Renal pelvis (tissue), 4 donors: ENCODE results near the gene LARP4. TPM values are rescaled to one million over a fixed set of nuclear protein-coding genes. Genes with fewer than 3 reads are reported as not detected.
"Not testable (repeated sequence)": the region's sequence is repeated elsewhere in the genome, so short reads cannot be mapped to it uniquely, and the experiment has no call there.

Source experiments
- DNase-seq: peaks from one replicate; pipeline ENCODE4 v3.0.0-alpha.2; 2013
- polyA plus RNA-seq, 3 donors: library from polyadenylated mRNA; unstranded; fragments of 120-200 nt; gene quantifications; one replicate each; pipeline ENCODE4 v1.2.1, GENCODE V29; 2013; ENCODE audit not compliant: insufficient read length in 3 of 3

LARP4 gene
- polyA plus RNA-seq, 3 donors = 33.6 to 44.6 (median 42.7) TPM

DNA sequence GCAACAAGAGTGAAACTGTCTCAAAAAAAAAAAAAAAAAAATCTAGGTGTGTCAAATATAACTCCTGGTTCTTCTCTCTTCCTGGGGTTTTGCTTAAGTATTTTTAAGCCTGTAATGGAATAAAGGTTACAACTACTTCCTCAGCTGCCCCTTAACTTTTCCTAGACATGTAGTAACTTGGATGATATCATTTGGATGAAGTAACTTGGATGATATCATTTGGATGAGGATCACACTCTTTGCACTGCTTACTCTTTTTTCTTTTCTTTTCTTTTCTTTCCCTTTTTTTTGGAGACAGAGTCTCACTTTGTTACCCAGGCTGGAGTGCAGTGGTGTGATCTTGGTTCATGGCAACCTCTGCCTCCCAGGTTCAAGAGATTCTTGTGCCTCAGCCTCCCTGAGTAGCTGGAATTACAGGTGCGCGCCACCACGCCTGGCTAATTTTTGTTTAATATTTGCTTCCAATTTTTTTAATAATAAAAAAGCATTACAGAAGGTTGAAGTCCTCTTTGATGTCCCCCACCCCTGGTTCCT, 3.5 kb upstream of the LARP4 start:
- no peak for DNase-seq

DNA sequence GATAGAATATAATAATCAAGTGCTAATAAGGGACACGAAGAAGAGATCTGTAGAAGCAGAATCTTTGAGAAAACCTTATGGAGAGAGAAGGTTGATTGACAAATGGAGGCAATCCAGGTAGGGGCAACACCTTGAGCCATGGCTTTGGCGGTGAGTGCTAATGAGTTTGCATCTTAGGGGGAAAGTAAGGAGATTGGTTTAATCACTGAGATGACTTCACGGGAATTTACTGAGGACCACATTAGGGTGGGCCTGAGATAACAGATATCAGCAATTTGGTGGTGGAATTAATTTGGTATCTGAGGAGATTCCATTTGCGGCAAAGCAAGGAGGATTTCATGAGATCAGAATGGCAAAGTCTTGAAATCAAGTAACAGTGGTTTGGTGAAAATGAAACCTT, 1.8 kb upstream of the LARP4 start:
- DNase-seq = no peak

DNA sequence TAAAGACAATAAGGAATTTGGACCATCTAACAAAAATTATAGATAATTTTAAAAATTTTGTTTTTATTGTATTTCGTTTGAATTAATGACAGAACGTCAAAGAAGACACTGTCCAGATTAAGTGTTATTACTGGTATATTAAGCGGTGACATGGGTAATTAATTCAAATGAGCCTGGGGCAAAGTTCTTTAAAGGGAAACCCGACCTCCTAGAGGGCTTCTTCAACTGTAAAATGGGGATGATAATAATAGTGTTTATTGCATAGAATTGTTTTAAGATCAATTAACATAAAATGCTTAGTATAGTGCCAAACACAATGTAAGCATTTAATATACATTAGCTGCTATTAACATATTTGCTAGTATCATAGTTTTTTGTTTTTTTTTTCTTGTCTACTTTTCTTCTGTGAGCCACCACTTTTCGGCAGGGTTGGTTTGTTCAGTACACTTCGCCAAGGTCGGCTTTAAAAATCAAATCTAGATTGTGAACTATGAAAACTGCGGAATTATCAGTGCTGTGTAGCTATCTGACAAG, 514 bp upstream of the LARP4 start:
- no peak for DNase-seq

DNA sequence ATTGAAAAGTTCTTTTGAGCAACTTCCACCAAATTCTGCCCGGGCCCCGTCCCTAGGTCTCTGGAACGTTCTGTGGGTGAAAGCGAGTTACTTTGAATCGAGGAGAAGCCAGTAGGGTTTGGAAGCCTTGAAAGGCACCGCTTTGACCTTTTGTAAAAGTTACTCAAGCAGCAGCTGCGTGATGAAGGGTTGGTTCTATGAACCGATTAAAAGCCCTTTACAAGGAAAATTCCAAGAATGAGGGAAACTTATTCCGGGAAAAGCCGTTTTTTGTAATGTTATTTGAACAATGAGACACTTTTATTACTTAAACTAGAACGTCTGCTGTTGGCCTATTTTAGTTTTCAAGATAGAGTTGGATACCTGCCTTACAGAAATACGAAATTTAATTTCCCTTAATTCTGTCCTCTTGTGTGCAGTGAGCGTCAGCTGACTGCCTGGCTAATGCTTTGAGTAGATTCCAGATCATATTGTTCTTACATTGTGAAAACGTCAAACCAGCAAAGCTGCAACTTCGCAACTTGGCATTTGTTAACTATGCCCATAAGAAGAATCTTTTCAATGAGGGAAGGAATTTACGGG, 906 bp downstream of the LARP4 start:
- peak; percentile 58 for DNase-seq

DNA sequence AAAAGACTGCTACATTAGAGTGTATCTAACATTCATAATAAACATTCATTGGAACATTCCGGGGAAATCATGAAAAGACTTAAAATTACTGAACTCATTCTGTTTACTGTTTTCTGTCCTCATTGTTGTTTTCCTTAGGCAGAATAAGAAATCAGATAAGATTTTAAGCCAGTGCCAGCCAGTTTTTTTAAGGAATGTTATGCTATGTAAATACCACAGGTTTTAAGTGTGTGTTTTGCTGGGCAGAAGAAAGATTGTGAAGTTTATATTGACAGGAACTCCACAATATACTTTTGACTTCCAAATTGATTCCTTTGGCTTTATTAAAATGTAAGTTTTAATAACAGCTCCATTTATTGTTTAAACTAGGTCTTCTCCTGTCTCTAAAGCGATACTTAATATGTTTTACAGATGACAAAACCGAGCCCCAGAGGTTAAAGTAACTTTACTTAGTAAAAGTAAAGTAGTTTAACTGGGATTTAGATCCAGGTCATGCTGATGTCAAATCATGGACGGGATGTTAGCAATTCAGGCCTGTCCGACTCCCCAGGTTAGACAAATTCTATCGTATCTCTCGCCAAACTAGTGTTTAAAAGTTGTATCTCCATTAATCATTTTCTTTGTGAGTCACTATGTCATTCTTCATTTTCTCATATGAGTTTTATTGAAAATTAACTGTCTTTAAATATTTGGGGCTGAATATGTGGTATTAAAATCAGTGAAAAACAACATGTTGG, 1.7 kb downstream of the LARP4 start:
- DNase-seq = no peak

DNA sequence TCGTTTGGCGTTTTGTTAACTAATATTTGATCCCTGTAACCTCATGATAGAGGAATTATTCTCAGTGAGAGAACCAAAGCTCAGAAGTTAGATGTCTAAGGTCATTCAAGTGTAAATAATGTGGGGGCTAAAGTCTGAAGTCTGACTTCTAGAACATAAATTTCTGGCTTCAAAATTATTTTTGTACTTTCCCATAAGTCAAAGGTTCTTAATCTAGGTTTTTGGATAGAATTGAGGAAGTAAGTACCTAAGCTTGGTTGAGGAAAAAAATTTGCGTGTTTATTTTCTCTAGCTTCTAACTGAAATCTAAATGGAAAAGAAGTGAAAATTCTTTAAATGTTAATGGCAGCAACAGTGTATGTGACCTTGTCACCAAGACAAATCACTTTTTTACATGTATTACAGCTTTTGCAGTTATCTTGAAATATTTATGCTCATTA, 2.3 kb downstream of the LARP4 start:
- DNase-seq = no peak

DNA sequence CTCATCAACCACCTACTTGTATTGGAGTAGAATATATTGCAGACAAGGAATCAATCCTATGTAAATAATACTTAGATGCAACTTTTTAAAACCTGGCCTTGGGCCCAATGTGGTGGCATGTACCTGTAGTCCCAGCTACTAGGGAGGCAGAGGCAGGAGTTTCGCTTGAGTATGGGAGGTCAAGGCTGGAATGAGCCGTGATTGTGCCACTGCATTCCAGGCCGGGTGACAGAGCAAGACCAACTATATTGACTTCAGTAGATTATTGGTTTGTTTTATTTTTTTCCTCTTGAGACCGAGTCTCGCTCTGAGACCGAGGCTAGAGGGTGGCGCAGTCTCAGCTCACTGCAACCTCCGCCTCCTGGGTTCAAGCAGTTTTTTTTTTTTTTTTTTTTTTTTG, 3.6 kb downstream of the LARP4 start:
- no peak for DNase-seq

DNA sequence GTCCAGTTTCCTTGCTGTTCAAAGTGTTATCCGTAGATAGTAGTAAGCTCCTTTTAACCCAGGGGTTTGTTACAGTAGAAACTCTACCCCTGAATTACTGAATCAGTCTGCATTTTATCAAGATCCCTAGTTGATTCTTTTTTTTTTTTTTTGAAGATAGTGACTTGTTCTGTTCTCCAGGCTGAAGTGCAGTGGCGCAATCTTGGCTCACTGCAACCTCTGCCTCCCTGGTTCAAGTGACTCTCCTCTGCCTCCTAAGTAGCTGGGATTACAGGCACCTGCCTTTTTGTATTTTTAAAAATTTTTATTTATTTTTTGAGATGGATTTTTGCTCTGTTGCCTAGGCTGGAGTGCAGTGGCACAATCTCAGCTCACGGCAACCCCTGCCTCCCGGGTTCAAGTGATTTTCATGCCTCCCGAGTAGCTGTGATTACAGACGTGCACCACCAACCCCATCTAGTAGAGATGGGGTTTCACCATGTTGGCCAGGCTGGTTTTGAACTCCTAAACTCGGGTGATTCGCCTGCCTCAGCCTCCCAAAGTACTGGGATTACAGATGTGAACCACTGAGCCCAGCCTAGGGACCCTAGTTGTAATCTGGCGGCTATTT, 10.5 kb downstream of the LARP4 start:
- no peak for DNase-seq

DNA sequence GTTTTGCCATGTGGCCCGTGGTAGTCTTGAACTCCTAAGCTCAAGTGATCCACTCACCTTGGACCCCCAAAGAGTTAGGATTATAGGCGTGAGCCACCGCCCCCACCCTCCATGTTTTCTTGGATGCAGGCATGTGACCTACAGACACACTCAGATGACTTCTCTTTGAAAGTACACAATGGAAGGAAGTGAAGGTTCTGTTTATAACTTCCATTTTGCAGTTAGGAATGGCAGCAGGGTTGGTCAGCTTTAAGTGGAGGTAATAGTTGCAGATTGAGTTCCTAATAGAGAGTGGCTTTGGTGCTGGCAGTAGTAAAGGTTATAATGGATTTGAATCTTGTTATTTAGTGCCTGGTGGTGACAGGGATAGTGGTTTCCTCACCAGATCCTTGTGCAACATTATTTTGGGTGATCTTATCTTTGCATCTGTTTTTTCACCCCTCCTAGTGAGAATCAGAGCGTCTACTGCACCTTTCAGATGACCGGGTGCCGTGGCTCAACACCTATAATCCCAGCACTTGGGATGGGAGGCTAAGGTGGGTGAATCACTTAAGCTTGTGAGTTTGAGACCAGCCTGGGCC, 15.3 kb downstream of the LARP4 start:
- no peak for DNase-seq

DNA sequence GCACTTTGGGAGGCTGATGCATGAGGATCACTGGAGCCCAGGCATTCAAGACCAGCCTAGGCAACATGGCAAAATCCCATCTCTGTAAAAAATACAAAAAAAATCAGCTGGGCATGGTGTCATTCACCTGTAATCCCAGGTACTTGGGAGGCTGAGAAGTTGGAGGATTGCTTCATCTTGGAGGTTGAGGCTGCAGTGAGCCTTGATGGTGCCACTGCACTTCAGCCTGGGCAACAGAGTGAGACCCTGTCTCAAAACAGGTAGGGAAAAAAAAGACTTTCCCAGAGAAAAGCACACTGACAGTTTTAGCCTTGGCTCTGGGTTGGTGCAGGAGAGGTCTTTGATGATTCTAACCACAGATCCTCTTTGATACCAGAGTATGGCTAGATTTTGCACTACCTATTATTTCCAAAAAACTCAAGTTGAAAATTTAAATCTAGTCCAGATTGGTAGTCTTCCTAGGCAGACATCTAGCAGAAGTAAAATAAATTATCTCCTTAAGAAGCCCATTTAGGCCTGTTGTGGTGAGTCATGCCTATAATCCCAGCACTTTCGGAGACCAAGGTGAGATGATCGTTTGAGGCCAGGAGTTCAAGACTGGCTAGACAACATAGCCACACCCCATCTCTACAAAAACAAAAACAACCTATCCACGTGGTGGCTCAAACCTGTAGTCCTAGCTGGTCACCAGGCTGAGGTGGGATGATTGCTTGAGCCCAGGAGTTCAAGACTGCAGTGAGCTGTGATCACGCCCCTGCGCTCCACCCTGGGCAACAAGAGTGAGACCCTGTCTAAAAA, 18.6 kb downstream of the LARP4 start:
- no peak for DNase-seq

DNA sequence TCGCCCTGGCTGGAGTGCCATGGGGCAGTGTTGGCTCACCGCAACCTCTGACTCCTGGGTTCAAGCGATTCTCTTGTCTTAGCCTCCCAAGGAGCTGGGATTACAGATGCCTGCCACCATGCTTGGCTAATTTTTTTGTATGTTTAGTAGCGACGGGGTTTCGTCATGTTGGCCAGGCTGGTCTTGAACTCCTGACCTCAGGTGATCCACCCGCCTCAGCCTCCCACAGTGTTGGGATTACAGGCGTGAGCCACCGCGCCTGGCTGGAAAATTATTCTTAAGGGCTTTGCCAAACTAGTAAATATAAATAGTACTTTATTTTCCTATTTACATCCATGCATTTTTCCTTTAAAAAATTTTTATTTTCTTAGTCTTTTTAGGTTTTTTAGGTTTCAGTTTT, 22.2 kb downstream of the LARP4 start:
- not testable (repeated sequence) for DNase-seq

DNA sequence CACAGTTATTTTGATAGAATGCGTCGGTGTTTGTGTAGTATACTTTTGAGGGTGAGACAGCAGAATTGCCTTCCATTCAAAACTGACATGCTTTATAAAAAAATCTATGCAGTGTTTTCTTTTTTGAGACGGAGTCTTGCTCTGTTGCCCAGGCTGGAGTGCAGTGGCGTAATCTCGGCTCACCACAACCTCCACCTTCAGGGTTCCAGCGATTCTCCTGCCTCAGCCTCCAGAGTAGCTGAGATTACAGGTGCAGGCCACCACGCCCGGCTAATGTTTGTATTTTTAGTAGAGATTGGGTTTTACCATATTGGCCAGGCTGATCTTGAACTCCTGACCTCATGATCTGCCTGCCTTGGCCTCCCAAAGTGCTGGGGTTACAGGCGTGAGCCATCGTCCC, 22.7 kb downstream of the LARP4 start:
- DNase-seq = not testable (repeated sequence)

DNA sequence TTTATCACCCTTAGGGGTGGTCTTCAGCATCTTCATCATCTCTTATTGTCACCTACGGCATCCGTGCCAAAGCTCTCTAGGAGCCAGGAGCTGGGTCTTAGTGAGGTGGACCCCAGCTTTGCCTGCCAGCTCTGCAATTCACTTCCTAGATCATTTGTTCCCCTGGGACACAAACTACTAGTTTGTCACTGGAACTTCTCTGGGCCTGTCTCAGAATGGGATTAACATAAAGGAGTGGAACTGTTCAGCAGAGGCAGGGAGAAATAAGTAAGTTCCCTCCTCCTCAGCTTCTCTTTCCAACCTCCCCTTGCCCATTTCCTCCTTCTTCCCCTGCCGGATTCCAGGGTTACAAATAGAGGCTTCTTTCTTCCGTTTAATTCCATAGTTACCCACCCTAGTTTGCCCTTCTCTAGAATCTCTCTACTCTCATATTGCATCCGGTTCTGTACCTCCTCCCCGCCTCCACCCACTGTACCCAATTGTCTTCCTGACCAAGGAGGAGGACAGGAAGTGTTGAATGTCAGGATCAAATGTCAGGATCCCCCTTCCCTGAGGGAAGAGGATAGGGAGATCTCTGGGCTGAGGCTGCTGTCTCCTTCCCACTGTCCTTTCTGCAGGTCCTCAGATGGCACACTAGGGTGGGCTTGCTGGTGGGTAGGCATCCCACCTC, 25.0 kb downstream of the LARP4 start:
- DNase-seq = peak; percentile 42

DNA sequence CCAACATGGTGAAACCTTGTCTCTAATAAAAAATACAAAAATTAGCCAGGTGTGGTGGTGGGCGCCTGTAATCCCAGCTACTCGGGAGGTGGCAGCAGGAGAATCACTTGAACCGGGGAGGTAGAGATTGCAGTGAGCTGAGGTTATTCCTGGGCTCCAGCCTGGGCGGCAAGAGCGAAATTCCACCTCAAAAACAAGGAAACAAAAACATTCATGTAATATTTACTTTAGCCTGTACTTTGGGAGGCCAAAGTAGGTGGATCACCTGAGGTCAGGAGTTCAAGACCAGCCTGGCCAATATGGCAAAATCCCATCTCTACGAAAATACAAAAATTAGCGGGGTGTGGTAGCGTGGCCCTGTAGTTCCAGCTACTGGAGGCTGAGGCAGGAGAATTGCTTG, 31.0 kb downstream of the LARP4 start:
- DNase-seq = not testable (repeated sequence)

DNA sequence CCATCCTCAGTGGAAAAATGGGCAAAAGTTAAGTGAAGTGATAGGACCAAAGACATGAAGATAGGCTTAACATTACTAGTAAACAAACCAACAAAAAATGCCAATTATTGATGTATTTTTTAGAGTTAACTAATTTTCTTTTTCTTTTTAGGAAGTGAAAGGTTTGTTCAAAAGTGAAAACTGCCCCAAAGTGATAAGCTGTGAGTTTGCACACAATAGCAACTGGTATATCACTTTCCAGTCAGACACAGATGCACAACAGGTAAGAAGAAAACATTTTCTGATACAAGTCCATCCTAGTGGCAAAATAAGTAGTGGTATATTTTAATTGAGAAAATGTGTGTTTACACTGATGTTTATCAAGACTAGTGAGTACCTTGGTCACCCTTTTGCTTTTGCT, 39.6 kb downstream of the LARP4 start:
- DNase-seq = no peak

DNA sequence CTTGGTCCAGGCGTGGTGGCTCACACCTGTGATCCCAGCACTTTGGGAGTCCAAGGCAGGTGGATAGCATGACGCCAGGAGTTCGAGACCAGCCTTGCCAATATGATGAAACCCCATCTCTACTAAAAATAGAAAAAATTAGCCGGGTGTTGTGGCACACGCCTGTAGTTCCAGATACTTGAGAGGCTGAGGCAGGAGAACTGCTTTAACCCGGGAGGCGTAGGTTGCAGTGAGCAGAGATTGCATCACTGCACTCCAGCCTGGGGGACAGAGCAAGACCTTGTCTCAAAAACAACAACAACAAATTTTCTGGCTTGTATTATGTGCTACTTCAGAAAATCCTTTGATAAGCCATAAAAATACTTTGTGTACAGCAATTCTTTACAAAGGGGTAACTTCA, 41.1 kb downstream of the LARP4 start:
- DNase-seq = no peak

DNA sequence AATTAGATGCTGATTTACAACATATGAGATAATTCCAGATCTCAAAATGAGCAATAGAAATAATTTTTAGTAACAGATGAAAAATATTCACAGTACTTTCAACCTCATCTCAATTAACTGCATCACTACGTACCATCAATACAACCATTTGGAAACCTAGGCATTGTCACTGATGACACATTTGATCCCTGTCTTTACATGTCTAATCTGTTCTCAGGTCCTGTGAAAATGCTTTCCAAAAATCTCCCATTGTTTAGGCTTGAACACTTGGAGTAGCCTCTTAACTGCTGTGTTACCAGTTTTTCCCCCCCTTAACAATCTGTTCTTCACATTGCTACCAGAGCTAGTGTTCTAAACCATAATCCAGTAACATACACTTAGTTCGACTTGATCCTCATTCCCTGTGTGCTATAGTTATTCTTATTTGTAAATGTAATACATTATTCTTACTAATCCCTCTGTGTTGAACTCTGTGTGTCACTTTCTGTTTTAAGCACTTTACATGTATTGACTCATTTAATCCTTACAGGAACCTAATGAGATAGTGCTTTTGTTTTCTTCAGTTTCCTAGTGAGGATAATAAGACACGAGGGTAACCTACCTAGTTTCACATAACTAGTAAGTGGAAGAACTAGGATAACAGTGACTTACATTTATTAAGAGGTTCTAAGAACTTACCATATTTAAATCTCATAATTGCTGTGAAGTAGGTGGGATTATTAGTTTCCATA, 41.7 kb downstream of the LARP4 start:
- DNase-seq = no peak

DNA sequence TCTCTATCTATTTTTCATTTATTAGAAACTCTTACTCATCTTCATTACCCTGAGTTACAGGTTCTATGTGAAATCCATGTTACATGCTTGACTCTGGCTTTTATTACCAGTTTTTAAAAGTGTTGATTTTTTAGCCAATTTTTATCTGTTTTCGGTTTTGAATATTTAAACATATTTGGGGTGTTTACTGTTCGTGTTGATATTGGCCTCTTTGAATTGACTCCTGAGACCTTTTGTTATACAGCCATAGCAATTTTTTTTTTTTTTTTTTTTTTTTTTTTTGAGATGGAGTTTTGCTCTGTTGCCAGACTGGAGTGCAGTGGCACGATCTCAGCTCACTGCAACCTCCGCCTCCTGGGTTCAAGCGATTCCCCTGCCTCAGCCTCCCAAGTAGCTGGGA, 49.0 kb downstream of the LARP4 start:
- not testable (repeated sequence) for DNase-seq

DNA sequence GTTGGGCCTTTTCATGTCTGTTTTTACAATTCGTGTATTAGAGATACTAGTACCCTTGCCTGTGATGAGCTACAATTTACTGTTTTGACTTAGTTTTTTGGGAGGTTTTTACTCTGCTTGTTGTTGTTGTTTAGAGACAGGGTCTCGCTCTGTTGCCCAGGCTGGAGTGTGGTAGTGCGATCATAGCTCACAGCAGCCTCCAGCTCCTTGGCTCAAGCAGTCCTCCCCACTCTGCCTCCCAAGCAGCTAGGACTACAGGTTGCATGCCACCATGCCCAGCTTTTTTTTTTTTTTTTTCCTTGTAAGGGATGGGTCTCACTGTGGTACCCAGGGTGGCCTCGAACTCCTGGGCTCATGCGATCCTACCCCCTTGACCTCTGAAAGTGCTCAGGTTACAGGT, 52.1 kb downstream of the LARP4 start:
- no peak for DNase-seq

DNA sequence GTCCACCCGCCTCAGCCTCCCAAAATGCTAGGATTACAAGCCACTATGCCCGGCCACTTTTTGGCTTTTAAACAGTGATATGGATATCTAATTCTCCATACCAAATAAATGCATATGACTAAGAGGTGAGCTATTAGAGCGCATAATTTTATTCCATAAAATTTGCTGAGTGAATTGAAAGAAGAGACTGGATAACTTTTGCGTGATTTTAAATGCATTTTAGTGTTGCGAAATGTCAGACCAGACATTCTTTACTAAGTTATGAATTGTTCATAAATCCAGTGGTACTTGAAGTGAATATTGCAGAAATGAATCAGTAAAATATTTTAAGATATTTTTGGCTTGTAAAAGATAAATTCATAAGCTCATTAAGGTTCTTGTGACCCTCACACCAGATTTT, 53.2 kb downstream of the LARP4 start:
- DNase-seq = no peak
